H1 (cell line): Measurements from ENCODE around the gene MBD5. TPM values are rescaled to one million over a fixed set of nuclear protein-coding genes. Genes with fewer than 3 reads are reported as not detected.

ENCODE experiments used
- CTCF ChIA-PET: fragments of 300-600 bp; sonication (Branson Sonifier 250); formaldehyde crosslinking; loops from one replicate; lab custom pipeline; 2021; ENCODE audit not compliant: partially characterized antibody; lab: Charles Lee
- POLR2A ChIA-PET: fragments of 300-600 bp; sonication (Branson Sonifier 250); formaldehyde crosslinking; loops from one replicate; lab custom pipeline; 2021; ENCODE audit warnings: inconsistent platforms; ENCODE audit not compliant: partially characterized antibody; lab: Charles Lee
- DNase-seq, 2 experiments: peaks; one replicate each; pipeline versions ENCODE4 v3.0.0 to v3.0.0-alpha.2; 2010 to 2022; ENCODE audit warnings: low spot score in 2 of 2, low read depth in 1 of 2, mixed read lengths in 1 of 2
- FAIRE-seq: peaks from 2 replicates; lab custom pipeline; 2011; peaks lifted over from hg19 to GRCh38; lab: Jason Lieb, UNC
- H2AFZ ChIP-seq: 2 replicates; pipeline ENCODE4 v1.8.1; 2012; ENCODE audit warnings: low read length, inconsistent platforms
- H2AK5ac ChIP-seq: 2 replicates; pipeline ENCODE4 v1.6.1; 2013; ENCODE audit warnings: low read depth, low read length
- H2BK120ac ChIP-seq: replicated peaks from 2 replicates; pipeline ENCODE3; 2013; ENCODE audit warnings: low read depth, low read length, inconsistent platforms
- H2BK12ac ChIP-seq: 2 replicates; pipeline ENCODE4 v1.6.1; 2013; ENCODE audit warnings: low read depth, low read length
- H2BK15ac ChIP-seq: 2 replicates; pipeline ENCODE4 v1.6.1; 2013; ENCODE audit warnings: low read length
- H2BK20ac ChIP-seq: 2 replicates; pipeline ENCODE4 v1.6.1; 2013; ENCODE audit warnings: low read length
- H2BK5ac ChIP-seq: 2 replicates; pipeline ENCODE4 v1.6.1; 2013; ENCODE audit warnings: low read depth, low read length
- H3K14ac ChIP-seq: 2 replicates; pipeline ENCODE4 v1.6.1; 2013; ENCODE audit warnings: inconsistent platforms; ENCODE audit not compliant: insufficient read length
- H3K18ac ChIP-seq: 2 replicates; pipeline ENCODE4 v1.6.1; 2013; ENCODE audit warnings: low read length; ENCODE audit errors: extremely low read depth
- H3K23ac ChIP-seq: 2 replicates; pipeline ENCODE4 v1.6.1; 2013; ENCODE audit warnings: inconsistent platforms; ENCODE audit not compliant: insufficient read length
- H3K23me2 ChIP-seq: 2 replicates; pipeline ENCODE4 v1.6.1; 2013; ENCODE audit warnings: low read depth, low read length
- H3K27ac ChIP-seq: 2 replicates; pipeline ENCODE4 v1.6.1; 2011; ENCODE audit warnings: low read depth, low read length, inconsistent platforms
- H3K27me3 ChIP-seq, 4 experiments: replicated peaks in 1 of 4; 1 replicate in 1 of 4; 2 replicates in 3 of 4; pipeline versions ENCODE4 v1.6.1 to v1.8.1; 2011 to 2013; ENCODE audit warnings: low read length in 3 of 4, mild to moderate bottlenecking in 3 of 4, inconsistent platforms in 2 of 4, mixed read lengths in 2 of 4, moderate library complexity in 1 of 4; ENCODE audit not compliant: control insufficient read depth in 3 of 4, insufficient read depth in 3 of 4; ENCODE audit errors: extremely low read depth in 1 of 4
- H3K36me3 ChIP-seq, 4 experiments: 2 replicates each; pipeline versions ENCODE4 v1.6.1 to v1.8.1; 2011 to 2013; ENCODE audit warnings: mild to moderate bottlenecking in 4 of 4, low read length in 3 of 4, moderate library complexity in 2 of 4, control low read depth in 1 of 4, inconsistent platforms in 1 of 4; ENCODE audit not compliant: insufficient read depth in 4 of 4, control insufficient read depth in 2 of 4
- H3K4ac ChIP-seq: replicated peaks from 2 replicates; pipeline ENCODE3; 2013; ENCODE audit warnings: low read length, low read depth, mixed read lengths, inconsistent platforms; ENCODE audit not compliant: insufficient read length
- H3K4me1 ChIP-seq, 4 experiments: replicated peaks in 1 of 4; 1 replicate in 1 of 4; 2 replicates in 3 of 4; pipeline versions ENCODE4 v1.6.1 to v1.8.1; 2011 to 2013; ENCODE audit warnings: low read length in 3 of 4, inconsistent platforms in 2 of 4, mixed read lengths in 1 of 4; ENCODE audit not compliant: insufficient read depth in 4 of 4, control insufficient read depth in 3 of 4
- H3K4me2 ChIP-seq, 2 experiments: 2 replicates each; pipeline versions ENCODE4 v1.6.1 to v1.8.1; 2011 to 2013; ENCODE audit warnings: low read depth in 2 of 2, low read length in 2 of 2, control low read depth in 1 of 2, inconsistent platforms in 1 of 2, mild to moderate bottlenecking in 1 of 2; ENCODE audit not compliant: insufficient read depth in 1 of 2
- H3K4me3 ChIP-seq, 4 experiments: fragments of 200-600, 300-600 bp in 1 of 4; sonication (generic), shearing (Covaris generic), sonication (Bioruptor Twin) in 1 of 4; 2 replicates each; pipeline versions ENCODE4 v1.5.1 to v1.8.1; 2011 to 2016; ENCODE audit warnings: low read length in 4 of 4, low read depth in 3 of 4, control low read depth in 2 of 4, inconsistent platforms in 2 of 4, mild to moderate bottlenecking in 2 of 4, mixed read lengths in 1 of 4, moderate library complexity in 1 of 4; ENCODE audit not compliant: insufficient read depth in 2 of 4; ENCODE audit errors: extremely low read depth in 1 of 4
- H3K56ac ChIP-seq: replicated peaks from 2 replicates; pipeline ENCODE3; 2013; ENCODE audit warnings: low read depth, mild to moderate bottlenecking, mixed read lengths, low read length, inconsistent platforms; ENCODE audit not compliant: insufficient read length
- H3K79me1 ChIP-seq: 2 replicates; pipeline ENCODE4 v1.6.1; 2013; ENCODE audit warnings: low read depth, low read length, control low read depth
- H3K79me2 ChIP-seq, 2 experiments: 2 replicates each; pipeline versions ENCODE4 v1.6.1 to v1.8.1; 2012 to 2013; ENCODE audit warnings: low read length in 2 of 2, mild to moderate bottlenecking in 2 of 2, inconsistent platforms in 1 of 2; ENCODE audit not compliant: insufficient read depth in 2 of 2, control insufficient read depth in 1 of 2
- H3K9ac ChIP-seq, 4 experiments: replicated peaks in 1 of 4; 1 replicate in 1 of 4; 2 replicates in 3 of 4; pipeline versions ENCODE4 v1.6.1 to v1.8.1; 2011 to 2013; ENCODE audit warnings: low read depth in 3 of 4, low read length in 3 of 4, control low read depth in 2 of 4, mild to moderate bottlenecking in 2 of 4, moderate library complexity in 2 of 4, inconsistent platforms in 1 of 4; ENCODE audit errors: extremely low read depth in 1 of 4
- H3K9me3 ChIP-seq, 2 experiments: 2 replicates each; pipeline versions ENCODE4 v1.6.1 to v1.8.1; 2012 to 2013; ENCODE audit warnings: mild to moderate bottlenecking in 2 of 2, moderate library complexity in 2 of 2, control low read depth in 1 of 2, inconsistent platforms in 1 of 2, low read depth in 1 of 2, low read length in 1 of 2, mixed read lengths in 1 of 2; ENCODE audit not compliant: insufficient read depth in 2 of 2
- H4K20me1 ChIP-seq, 2 experiments: replicated peaks in 1 of 2; 2 replicates each; pipeline versions ENCODE3 to v1.8.1; 2011 to 2013; ENCODE audit warnings: inconsistent platforms in 2 of 2, low read length in 2 of 2, mild to moderate bottlenecking in 1 of 2; ENCODE audit not compliant: insufficient read depth in 2 of 2, control insufficient read depth in 1 of 2
- H4K5ac ChIP-seq: 2 replicates; pipeline ENCODE4 v1.6.1; 2013; ENCODE audit warnings: low read length, low read depth, mixed read lengths, inconsistent platforms; ENCODE audit not compliant: insufficient read length
- H4K8ac ChIP-seq: 2 replicates; pipeline ENCODE4 v1.8.0; 2013; ENCODE audit warnings: mild to moderate bottlenecking, moderate library complexity, low read length, inconsistent platforms; ENCODE audit not compliant: insufficient read depth; ENCODE audit errors: extremely low read depth
- H4K91ac ChIP-seq: replicated peaks from 2 replicates; pipeline ENCODE3; 2013; ENCODE audit warnings: low read length, mixed read lengths, inconsistent platforms; ENCODE audit not compliant: insufficient read length
- CBX8 ChIP-seq: fragments of 300-800, 300-1000 bp; sonication (generic); IDR thresholded peaks from 2 replicates; pipeline ENCODE4 v1.7.1; 2016; ENCODE audit warnings: low read depth, low read length, borderline replicate concordance
- CHD1 ChIP-seq: IDR thresholded peaks from 2 replicates; pipeline ENCODE4 v1.6.1; 2012; ENCODE audit warnings: low read depth, low read length, improper control_type of control experiment
- CREB1 ChIP-seq: IDR thresholded peaks from 2 replicates; pipeline ENCODE4 v1.6.1; 2012; ENCODE audit warnings: inconsistent platforms
- JUN ChIP-seq: IDR thresholded peaks from 2 replicates; pipeline ENCODE4 v1.6.1; 2011; ENCODE audit warnings: low read depth, mild to moderate bottlenecking, improper control_type of control experiment, low read length
- KDM4A ChIP-seq: IDR thresholded peaks from one replicate; pipeline ENCODE4 v1.7.1; 2012; ENCODE audit warnings: low read depth, mild to moderate bottlenecking, moderate library complexity, low read length, inconsistent platforms; ENCODE audit not compliant: severe bottlenecking
- KDM5A ChIP-seq: fragments of 200-600 bp; IDR thresholded peaks from 2 replicates; pipeline ENCODE4 v1.7.1; 2012; ENCODE audit warnings: mild to moderate bottlenecking, low read length, inconsistent platforms, mixed read lengths
- MAFK ChIP-seq: IDR thresholded peaks from 2 replicates; pipeline ENCODE4 v1.6.1; 2012; ENCODE audit warnings: low read depth, mild to moderate bottlenecking, improper control_type of control experiment, low read length
- NANOG ChIP-seq: IDR thresholded peaks from 2 replicates; pipeline ENCODE4 v1.6.1; 2011; ENCODE audit warnings: low read length, low read depth, mild to moderate bottlenecking, inconsistent platforms; ENCODE audit not compliant: insufficient read depth, poor library complexity, severe bottlenecking
- PHF8 ChIP-seq: fragments of 200-600 bp; sonication (generic); conservative IDR thresholded peaks from 2 replicates; pipeline ENCODE4 v1.7.1; 2012; ENCODE audit warnings: low read depth, mild to moderate bottlenecking, inconsistent platforms, low read length, moderate library complexity
- RAD21 ChIP-seq, 2 experiments: IDR thresholded peaks in 1 of 2; conservative IDR thresholded peaks in 1 of 2; 2 replicates each; pipeline ENCODE4 v1.6.1; 2011; ENCODE audit warnings: low read depth in 2 of 2, low read length in 2 of 2, improper control_type of control experiment in 1 of 2, inconsistent platforms in 1 of 2, mild to moderate bottlenecking in 1 of 2, moderate library complexity in 1 of 2
- RXRA ChIP-seq: IDR thresholded peaks from 2 replicates; pipeline ENCODE4 v1.6.1; 2011; ENCODE audit warnings: low read depth, mild to moderate bottlenecking, low read length, moderate library complexity; ENCODE audit not compliant: insufficient read depth
- SP2 ChIP-seq: IDR thresholded peaks from 2 replicates; pipeline ENCODE4 v1.6.1; 2012; ENCODE audit warnings: mild to moderate bottlenecking, low read length, inconsistent platforms
- WGBS, 2 experiments: shearing (Covaris generic) in 1 of 2; methylation state at CpG; one replicate each; pipeline versions ENCODE4 v1.1.6 to v1.1.7; 2013 to 2015; ENCODE audit warnings: low lambda C conversion rate in 2 of 2, mixed read lengths in 2 of 2, inconsistent platforms in 1 of 2, low coverage in 1 of 2, missing lambda C conversion rate in 1 of 2; ENCODE audit not compliant: insufficient replicate concordance in 2 of 2, insufficient coverage in 1 of 2, insufficient read length in 1 of 2; ENCODE audit errors: extremely low coverage in 1 of 2, missing lambda C conversion rate in 1 of 2; 5-methylcytosine and 5-hydroxymethylcytosine counted together
- polyA plus RNA-seq, 7 experiments: library from polyadenylated mRNA; depleted of rRNA in 3 of 7; stranded (reverse) in 5 of 7; unstranded in 2 of 7; fragments of >200 nt in 5 of 7; fragments of 200-250 nt in 2 of 7; gene quantifications; 1 replicate in 5 of 7; 2 replicates in 1 of 7; 4 replicates in 1 of 7; pipeline versions ENCODE4 v1.2.1 to v1.2.3, GENCODE V29; 2011 to 2013; ENCODE audit warnings: missing spikeins in 2 of 7, mixed read lengths in 2 of 7
- total RNA-seq: library from RNA; stranded (reverse); fragmentation: NEBNext Ultra II Directional; extraction: Animal tissue kit (Norgen Biotek cat#: 25700); gene quantifications from 2 replicates; pipeline ENCODE4 v1.2.1, GENCODE V29; 2021
- TF ChIP-seq, protein P1 (sequence below): IDR thresholded peaks from 2 replicates; pipeline ENCODE4 v1.6.1; 2012; ENCODE audit warnings: low read length, inconsistent platforms

MBD5 gene
- total and polyA plus RNA-seq, 2 of the 8 experiments (the other 6 are each of a cell fraction or from before 2014, with no cell fraction given) = 9.7 to 29.4 TPM

DNA sequence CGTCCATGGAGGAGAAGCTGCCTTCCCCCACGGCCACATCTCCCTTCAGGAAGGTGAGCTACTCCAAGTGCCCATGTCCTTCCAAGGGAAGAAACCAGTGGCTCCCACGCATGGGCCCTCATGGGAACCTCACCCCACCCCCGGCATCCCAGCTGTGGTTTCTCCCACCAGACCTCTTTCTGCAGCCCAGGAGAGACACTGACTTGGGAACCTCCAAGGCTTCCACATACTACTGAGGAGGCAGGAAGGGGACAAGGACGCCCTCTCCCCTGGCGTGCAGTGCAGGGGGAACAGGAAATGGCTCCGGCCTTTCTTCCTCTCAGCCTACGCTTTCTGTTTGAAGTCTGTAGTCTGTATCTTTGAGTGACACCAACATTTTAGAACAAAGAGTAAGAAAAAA, 519.1 kb downstream of the MBD5 start:
- Histone ChIP-seq H3K9me3 (no peaks in the 10 kb centered on the region), H3K27ac (no peak overlapping the region), H2BK120ac (no peak overlapping the region), H3K23me2 (no peaks in the 10 kb centered on the region), H2BK20ac (no peak overlapping the region), H3K27me3 (no peaks in the 10 kb centered on the region), H3K4me1 (no peaks in the 10 kb centered on the region; a peak in 1 of 7 replicates), H3K79me2 (no peaks in the 10 kb centered on the region), H3K4me2 (no peak overlapping the region), H2AFZ (no peak overlapping the region), H4K91ac (no peak overlapping the region), H3K36me3 (no peaks in the 10 kb centered on the region), H3K18ac (no peak overlapping the region), H3K4me3 (no peak overlapping the region), H2AK5ac (no peak overlapping the region), H3K56ac (no peak overlapping the region), H3K9ac (no peak overlapping the region; a peak in 1 of 7 replicates), H2BK15ac (no peak overlapping the region), H4K8ac (no peak overlapping the region; the same call in 1 of the 2 replicates), H3K79me1 (no peaks in the 10 kb centered on the region), H3K23ac (no peak overlapping the region), H2BK12ac (no peak overlapping the region), H4K20me1 (no peaks in the 10 kb centered on the region), H3K4ac (no peak overlapping the region), H3K14ac (no peak overlapping the region), H2BK5ac (no peak overlapping the region), H4K5ac (no peak overlapping the region)
- CTCF ChIA-PET = interaction anchor here (0.9 to 5.6 kb wide), 3 partner anchors 8 to 31 kb away, joined by 3 to 18 read pairs (median 3); no protein-coding TSS in a partner anchor
- FAIRE-seq = no peak
- POLR2A ChIA-PET = no interaction called here
- WGBS, 2 experiments = 94% methylated on average over 7 of the region's 8 CpGs; no CpG with 5 or more reads in 1 of the 2 experiments
- DNase-seq = no peak
- TF ChIP-seq MAFK (no peak), KDM5A (no peak), KDM4A (no peak), CREB1 (no peak), RXRA (no peak), PHF8 (no peak), NANOG (no peak), CBX8 (no peak), CHD1 (no peak), RAD21 (IDR thresholded peaks at IDR 0.05 in 1 of 2, conservative IDR thresholded peaks at IDR 0.05 in 1 of 2; ENCODE audit: low read depth in 2 of 2, low read length in 2 of 2) (no peak), JUN (no peak), SP2 (no peak)
- TF ChIP-seq, protein P1, sequence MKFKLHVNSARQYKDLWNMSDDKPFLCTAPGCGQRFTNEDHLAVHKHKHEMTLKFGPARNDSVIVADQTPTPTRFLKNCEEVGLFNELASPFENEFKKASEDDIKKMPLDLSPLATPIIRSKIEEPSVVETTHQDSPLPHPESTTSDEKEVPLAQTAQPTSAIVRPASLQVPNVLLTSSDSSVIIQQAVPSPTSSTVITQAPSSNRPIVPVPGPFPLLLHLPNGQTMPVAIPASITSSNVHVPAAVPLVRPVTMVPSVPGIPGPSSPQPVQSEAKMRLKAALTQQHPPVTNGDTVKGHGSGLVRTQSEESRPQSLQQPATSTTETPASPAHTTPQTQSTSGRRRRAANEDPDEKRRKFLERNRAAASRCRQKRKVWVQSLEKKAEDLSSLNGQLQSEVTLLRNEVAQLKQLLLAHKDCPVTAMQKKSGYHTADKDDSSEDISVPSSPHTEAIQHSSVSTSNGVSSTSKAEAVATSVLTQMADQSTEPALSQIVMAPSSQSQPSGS = no peak
